ENCODE data around the gene ARL15. TPM values are rescaled to one million over a fixed set of nuclear protein-coding genes. Genes with fewer than 3 reads are reported as not detected.

Gene ARL15
- total and polyA plus RNA-seq, 7 donors, result 11.7 to 30.7 (median 16.6) TPM

GRCh38 chr5:53834500-53834899 lies 475.9 kb downstream of the ARL15 start:
- Histone ChIP-seq H3K4me3 (no peak overlapping the region), H3K36me3 (no peaks in the 10 kb centered on the region), H3K27me3 (no peaks in the 10 kb centered on the region), H3K27ac (no peak overlapping the region), H3K4me1 (no peaks in the 10 kb centered on the region), H3K9me3 (no peaks in the 10 kb centered on the region)
- no peak for TF ChIP-seq CTCF (IDR thresholded peaks at IDR 0.05)
- TF ChIP-seq POLR2A (IDR thresholded peaks at IDR 0.05), result no peak
- TF ChIP-seq EP300 (IDR thresholded peaks at IDR 0.05), result no peak
- TF ChIP-seq POLR2AphosphoS5 (IDR thresholded peaks at IDR 0.05), result no peak
- no peak for DNase-seq
- intact Hi-C loops (cut with DNase I), result no loop called here
- WGBS, 2 donors, result 69 to 80% methylated on average over 4 of the region's 4 CpGs

Small RNA genes within 50 kb of the gene (small RNA-seq; reads per million reads assigned to genes)
- gene AC008873.1, result 0 reads per million in 3 donors
- 0 reads per million in 3 donors for gene MIR4459
- 0 reads per million in 3 donors for gene MIR581
- gene RNU6-272P, result 0 reads per million in 3 donors

Other genes starting within 250 kb of the ARL15 start
- gene HSPB3, start 145.1 kb upstream of the ARL15 start, total RNA-seq, result 10 to 100 TPM in 1 of 4 donors, 1 to 10 TPM in 2, under 1 TPM in 1; 0.68 to 17.4 (median 4.6) TPM
- 1 to 10 TPM in 2 of 3 donors, under 1 TPM in 1; 0.23 to 2.4 (median 1.2) TPM for gene HSPB3, start 145.1 kb upstream of the ARL15 start, polyA plus RNA-seq
- gene SNX18, start 207.2 kb upstream of the ARL15 start, total RNA-seq, result 10 to 100 TPM; 37.8 to 51.3 (median 46.1) TPM
- 1 to 10 TPM; 3.9 to 6.5 (median 5.4) TPM for gene SNX18, start 207.2 kb upstream of the ARL15 start, polyA plus RNA-seq

All from sigmoid colon (tissue), 7 donors.